Panc1 (cell line): ENCODE results near the gene CYP3A5.

Experiments
- SIN3A ChIP-seq: IDR thresholded peaks from 2 replicates; pipeline ENCODE4 v1.6.1; 2012; ENCODE audit warnings: low read depth, mild to moderate bottlenecking, low read length, moderate library complexity, borderline replicate concordance; ENCODE audit not compliant: insufficient read depth
- TF ChIP-seq, protein P1 (sequence below): fragments of 450-650 bp; IDR thresholded peaks from 2 replicates; pipeline ENCODE4 v1.5.1; 2017; ENCODE audit warnings: mild to moderate bottlenecking

DNA sequence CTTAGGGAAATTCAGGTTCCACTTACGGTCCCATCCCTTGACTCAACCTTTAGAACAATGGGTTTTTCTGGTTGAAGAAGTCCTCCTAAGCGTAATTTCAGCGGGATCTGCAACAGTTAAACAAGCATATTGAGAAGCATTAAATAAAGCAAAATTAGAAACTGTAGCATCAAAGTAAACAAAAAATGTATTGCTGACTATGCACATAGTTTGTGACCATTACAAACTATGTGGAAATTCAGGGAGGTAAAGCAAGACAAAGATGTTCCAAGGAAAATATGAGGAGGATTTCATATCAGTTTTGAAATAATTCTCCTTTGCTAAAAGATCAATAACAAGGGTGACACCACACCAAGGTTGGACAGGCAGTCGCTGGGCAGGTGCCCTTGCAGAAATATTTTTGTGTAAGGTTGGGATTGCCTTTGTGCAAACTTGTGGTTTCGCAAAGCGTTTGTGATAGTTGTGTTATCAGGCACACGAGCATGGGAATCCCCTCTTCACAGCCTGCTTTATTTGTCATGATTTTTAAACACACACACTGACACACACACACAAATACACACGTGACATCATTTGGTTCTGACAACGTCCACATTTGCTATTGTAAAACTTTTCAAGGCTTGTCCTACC, 5.4 kb upstream of the CYP3A5 start:
- TF ChIP-seq, protein P1, sequence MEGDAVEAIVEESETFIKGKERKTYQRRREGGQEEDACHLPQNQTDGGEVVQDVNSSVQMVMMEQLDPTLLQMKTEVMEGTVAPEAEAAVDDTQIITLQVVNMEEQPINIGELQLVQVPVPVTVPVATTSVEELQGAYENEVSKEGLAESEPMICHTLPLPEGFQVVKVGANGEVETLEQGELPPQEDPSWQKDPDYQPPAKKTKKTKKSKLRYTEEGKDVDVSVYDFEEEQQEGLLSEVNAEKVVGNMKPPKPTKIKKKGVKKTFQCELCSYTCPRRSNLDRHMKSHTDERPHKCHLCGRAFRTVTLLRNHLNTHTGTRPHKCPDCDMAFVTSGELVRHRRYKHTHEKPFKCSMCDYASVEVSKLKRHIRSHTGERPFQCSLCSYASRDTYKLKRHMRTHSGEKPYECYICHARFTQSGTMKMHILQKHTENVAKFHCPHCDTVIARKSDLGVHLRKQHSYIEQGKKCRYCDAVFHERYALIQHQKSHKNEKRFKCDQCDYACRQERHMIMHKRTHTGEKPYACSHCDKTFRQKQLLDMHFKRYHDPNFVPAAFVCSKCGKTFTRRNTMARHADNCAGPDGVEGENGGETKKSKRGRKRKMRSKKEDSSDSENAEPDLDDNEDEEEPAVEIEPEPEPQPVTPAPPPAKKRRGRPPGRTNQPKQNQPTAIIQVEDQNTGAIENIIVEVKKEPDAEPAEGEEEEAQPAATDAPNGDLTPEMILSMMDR: no peak
- TF ChIP-seq SIN3A: no peak
